ENCODE data around the gene SEMA3E.
"Not testable (repeated sequence)": the region's sequence is repeated elsewhere in the genome, so short reads cannot be mapped to it uniquely, and the experiment has no call there.

The SEMA3E gene

DNA sequence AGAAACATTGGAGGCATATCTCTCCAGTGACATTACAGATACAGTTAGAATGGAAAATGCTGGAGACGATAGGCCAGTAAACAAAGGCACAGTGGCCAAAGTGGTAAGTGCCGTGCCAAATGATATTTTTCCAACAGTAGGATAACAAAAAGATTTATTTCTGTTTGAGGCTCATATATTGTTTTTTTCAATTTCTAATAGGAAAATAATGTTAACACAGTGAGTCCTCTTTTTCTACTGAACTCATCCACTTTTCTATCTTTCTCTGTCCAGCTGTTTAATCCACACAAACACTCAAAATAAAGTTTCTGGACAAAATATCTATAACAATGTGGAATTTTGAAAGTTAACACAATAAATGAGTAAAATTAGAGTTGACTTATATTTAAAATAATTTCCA is 201.3 kb downstream of the SEMA3E start:
- DNase-seq = no peak

- DNase-seq = no peak
Observed at GRCh38 chr7:83446102-83446669, 202.8 kb downstream of the SEMA3E start.

- DNase-seq = no peak
Observed at GRCh38 chr7:83442911-83443310, 206.0 kb downstream of the SEMA3E start.

DNA sequence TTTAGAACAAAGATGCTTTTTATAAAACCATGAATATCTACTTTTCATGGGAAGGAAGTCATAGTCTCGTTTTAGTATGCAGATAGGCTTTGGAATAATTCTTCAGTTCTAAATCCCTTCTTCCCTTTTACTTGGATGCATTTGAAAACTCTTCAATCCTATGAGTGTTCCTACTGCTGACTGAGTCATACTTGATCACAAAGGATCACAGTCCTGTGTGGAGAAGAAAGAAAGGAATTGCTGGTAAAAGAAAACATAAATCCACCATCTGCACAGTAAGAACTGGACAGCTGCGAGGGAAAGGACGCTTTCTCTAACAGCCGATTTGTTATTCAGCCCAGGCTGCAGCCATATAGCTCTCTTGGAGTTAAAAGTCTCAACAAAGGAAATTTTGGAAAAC is 209.9 kb downstream of the SEMA3E start:
- DNase-seq = no peak

GRCh38 chr7:83430289-83430688 is 218.7 kb downstream of the SEMA3E start:
- DNase-seq = not testable (repeated sequence)

- DNase-seq = no peak
Observed at GRCh38 chr7:83429493-83429892, 219.4 kb downstream of the SEMA3E start.

- no peak for DNase-seq
Observed at GRCh38 chr7:83427884-83428283, 221.1 kb downstream of the SEMA3E start.

- no peak for DNase-seq
Observed at GRCh38 chr7:83426325-83426724, 222.6 kb downstream of the SEMA3E start.

DNA sequence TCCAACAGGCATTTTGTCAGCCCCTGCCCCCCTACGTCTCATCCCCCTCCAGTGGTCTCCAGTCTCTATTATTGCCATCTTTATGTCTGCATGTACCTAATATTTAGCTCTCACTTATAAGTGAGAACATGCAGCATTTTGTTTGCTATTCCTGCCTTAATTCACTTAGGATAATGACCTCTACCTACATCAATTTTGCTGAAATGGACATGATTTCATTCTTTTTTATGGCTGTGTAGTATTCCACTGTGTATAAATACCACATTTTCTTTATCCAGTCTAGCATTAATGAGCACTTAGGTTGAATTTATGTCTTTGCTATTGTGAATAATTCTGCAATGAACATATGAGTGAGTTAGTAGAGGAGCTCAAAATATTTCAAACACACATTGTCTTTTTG is 229.9 kb downstream of the SEMA3E start:
- DNase-seq = no peak

DNA sequence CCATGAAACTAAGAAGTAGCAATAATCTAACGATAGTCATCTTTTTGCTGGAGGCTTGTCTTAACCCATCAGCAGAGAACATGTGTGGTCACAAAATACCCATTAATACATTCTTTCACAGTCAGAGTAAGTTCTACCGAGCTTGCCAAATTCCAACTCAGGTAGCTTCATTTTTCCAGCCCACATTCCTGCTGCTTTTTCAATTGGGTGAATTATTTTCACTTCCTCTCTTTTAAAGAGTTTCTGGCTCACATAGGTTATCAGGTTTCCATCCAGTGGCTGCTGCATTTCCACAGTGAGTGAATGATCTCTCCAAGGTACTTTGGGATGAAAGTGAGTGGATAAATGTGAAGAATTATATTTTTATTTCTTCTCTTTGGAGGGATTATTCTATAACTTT is 233.1 kb downstream of the SEMA3E start:
- no peak for DNase-seq

DNA sequence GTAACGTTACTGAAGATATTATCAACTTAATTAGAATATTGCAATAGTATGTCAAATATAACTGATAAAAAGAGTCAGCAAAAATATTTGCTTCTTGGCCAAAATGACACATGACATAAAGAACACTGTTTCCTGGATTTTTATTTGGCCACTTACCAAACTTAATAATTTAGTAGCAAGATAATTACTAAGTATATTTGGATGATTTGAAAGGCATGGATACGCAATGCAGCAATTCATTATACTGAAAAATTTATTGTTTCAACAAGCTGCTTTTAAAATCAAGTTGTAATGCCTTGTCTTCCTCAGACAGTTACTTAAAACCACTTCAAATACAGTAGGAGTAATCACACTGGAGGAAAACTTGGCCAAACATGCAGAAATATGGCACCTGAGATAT is 234.0 kb downstream of the SEMA3E start:
- DNase-seq = no peak

DNA sequence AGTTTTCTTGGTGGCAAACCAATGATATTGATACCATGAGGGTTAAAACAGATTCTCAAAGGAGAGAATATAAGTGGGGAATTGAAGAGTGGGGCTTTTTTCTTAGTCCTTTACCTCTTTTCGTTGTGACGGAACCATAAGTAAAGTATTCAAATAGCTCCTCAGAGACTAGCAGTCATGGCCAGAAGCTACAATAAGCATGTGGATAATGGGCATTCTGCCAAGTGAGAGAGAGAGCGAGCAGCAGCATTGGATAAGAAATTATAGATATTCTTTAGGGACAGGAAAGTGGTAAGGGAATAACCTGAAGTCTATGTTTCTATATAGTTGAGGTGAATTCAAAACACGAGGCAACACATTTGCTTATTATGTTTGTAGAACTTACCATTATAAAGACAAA is 235.1 kb downstream of the SEMA3E start:
- no peak for DNase-seq

- no peak for DNase-seq
Observed at GRCh38 chr7:83413424-83413823, 235.5 kb downstream of the SEMA3E start.

DNA sequence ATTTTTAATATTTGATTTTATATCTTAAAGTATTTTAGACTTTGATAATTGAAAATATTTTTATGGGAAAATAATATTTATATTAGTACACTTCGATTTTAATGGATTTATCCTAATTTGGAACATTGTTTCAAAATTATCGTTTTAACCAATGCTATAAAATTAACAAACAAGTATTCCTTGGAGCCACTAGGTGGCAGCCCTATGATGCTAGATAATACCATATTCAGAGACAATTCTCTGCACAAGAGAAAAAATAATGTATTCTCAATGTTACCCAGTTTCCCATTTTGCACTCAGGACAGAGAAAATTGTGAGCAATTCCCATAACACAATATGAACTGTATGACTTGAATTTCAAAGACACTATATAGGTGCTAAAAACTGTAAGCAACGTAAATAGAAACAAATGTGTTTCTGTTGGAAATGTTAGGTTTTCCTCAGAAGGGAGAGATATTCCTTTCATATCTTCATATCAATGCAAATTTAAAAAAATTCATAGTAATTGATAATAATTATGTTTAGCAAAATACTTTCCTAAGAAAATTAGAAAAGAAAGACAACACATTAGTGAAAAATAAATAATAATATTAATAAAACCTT is 237.8 kb downstream of the SEMA3E start:
- peak; percentile 30 for DNase-seq

DNA sequence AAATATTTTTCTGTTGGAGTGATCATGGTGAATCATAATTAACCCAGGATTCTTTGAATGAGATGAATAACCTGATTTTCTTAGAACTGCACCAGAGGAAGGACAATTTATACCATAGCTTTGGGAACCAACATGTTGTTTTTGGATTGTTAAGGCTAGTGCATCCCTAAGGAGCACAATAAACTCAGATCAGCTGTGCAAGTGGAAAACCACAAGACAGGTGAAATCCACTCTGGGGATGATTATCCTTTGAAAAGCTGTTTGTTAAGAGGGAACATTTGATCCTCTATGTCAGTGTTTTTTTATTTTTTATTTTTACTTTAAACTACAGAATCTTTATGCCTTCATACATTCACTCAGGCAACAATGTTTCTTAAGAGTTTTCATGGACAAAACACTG is 254.2 kb downstream of the SEMA3E start:
- DNase-seq = no peak

- DNase-seq = no peak
Observed at GRCh38 chr7:83388436-83388835, 260.5 kb downstream of the SEMA3E start.

- DNase-seq = no peak
Observed at GRCh38 chr7:83366629-83367028, 282.3 kb downstream of the SEMA3E start.

- no peak for DNase-seq
Observed at GRCh38 chr7:83365746-83366145, 283.2 kb downstream of the SEMA3E start.

GRCh38 chr7:83362871-83363550 is 285.9 kb downstream of the SEMA3E start:
- DNase-seq = no peak

DNA sequence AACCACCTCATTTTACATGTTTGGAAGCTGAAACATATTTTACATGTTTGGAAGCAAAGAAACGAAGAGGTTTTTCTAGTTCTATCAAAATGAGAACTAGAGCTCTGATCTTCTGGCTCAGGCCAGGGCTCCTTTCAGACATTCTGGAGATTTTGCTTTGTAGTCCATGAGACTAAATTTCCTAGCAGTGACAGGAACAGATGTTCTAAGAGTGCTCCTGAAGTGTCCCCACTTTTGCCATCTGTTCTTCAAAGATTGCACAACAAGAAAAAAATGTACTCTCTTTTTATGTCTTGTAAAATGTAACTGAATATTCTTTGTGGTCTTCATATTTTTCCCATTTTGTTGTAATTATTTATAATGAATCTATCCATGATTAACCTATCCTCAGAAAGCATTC is 289.8 kb downstream of the SEMA3E start:
- no peak for DNase-seq

GRCh38 chr7:83355143-83355542 is 293.8 kb downstream of the SEMA3E start:
- DNase-seq = no peak

DNA sequence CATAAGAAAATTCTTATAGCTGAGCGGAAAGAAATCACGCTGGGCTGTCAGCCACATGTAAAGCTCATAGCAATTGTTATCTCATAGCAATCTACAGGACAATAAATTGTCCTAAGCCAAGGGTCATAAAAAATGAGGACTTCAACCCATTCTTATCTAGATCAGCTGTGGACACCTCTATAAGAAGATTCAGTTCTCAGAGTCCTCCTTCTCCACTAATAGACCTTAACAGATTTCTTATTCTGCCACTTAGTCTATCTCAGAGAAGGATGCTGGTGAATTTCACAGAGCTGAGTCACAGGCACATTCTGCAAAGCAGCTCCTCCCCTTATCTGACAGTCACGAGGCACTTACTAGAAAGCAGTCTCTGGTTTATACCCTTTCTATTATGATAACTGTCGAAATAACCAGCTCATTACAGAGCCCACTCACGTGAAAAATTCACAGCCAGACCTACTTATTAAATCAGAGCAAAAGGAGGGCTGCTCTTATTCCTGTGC is 300.9 kb downstream of the SEMA3E start:
- DNase-seq = no peak

GRCh38 chr7:83339907-83340306 is 309.0 kb downstream of the SEMA3E start:
- DNase-seq = no peak

- DNase-seq = no peak
Observed at GRCh38 chr7:83338277-83338950, 310.5 kb downstream of the SEMA3E start.

Measured in inflammatory macrophage treated with lipopolysaccharide for 4 hours (primary cell).